ENCODE results near the gene ALDOB. TPM values are rescaled to one million over a fixed set of nuclear protein-coding genes. Genes with fewer than 3 reads are reported as not detected.

ALDOB gene
- total RNA-seq, 1 experiment from 2014 or later = not detected

DNA sequence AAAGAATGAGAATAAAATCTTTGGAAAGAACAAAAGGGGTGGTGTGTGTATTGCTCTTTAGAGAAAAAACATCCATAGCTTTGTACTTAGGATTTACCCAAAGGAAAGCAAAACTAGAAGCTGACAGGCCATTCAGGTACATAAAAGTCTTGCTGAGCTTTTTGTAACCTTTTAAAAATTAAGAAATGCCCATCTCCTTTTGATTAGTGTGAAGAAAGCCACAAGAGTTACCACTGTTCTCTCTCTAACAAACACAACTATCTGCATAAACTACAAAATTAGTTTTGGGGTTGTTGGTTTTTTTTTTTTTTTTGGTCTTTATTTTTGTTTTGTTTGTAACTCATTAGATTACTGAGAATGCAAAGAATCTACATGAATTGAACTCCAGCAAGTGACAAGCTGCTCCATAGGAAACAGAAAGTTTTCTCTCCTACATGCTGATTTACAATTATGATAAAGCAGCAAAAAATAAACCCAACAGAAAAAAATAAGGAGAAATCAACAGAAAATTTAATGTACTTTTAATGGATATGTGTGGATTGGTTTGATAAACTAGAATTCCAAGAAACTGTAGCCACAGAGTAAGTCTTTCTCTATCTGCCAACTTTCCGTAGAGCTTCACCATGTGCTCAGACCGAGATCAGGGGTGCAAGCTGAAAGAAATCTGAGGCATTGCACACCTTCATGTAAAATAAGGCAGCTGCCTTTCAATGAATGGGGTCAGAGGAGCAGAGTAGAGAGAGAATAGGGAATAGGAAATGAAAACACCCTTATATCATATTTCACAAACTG is 63.1 kb downstream of the ALDOB start:
- H3K36me3 ChIP-seq (replicated peaks; ENCODE audit: control insufficient read depth, insufficient read depth, low read length) = no peaks in the 10 kb centered on the region
- no peak for DNase-seq
- H3K27me3 ChIP-seq (ENCODE audit: control insufficient read depth, insufficient read depth, low read length) = no peaks in the 10 kb centered on the region
- H3K4me3 ChIP-seq (ENCODE audit: insufficient read depth, low read depth, low read length) = no peak overlapping the region

DNA sequence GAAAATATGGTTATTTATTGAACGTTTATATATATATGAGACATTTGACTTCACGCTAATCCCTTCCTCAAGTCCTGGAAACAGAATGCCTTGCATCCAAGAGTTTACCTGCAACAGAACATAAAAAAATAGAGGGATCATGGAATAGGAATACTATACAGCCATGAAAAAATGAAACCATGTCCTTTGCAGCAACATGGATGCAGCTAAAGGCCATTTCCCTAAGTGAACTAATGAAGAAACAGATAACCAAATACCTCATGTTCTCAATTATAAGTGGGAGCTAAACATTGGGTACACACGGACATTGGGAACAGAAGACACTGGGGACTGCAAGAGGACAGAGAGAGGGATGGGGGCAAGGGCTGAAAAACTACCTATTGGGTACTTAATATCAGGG is 63.8 kb downstream of the ALDOB start:
- DNase-seq = no peak
- H3K4me3 ChIP-seq (ENCODE audit: insufficient read depth, low read depth, low read length) = no peak overlapping the region
- no peaks in the 10 kb centered on the region for H3K36me3 ChIP-seq (replicated peaks; ENCODE audit: control insufficient read depth, insufficient read depth, low read length)
- no peaks in the 10 kb centered on the region for H3K27me3 ChIP-seq (ENCODE audit: control insufficient read depth, insufficient read depth, low read length)

Other genes with a start within 250 kb of the ALDOB start
- gene BAAT, start 50.8 kb downstream of the ALDOB start, total RNA-seq (2014; rRNA removed; shearing (Covaris generic)) = 0.10 TPM in 1 of 2 replicates, not detected in the other
- 23.0 and 23.3 TPM in 2 replicates for gene MRPL50, start 37.2 kb downstream of the ALDOB start, total RNA-seq (2014; rRNA removed; shearing (Covaris generic))
- gene ZNF189, start 36.9 kb downstream of the ALDOB start, total RNA-seq (2014; rRNA removed; shearing (Covaris generic)) = 9.9 and 13.2 TPM in 2 replicates
- gene RNF20, start 98.1 kb upstream of the ALDOB start, total RNA-seq (2014; rRNA removed; shearing (Covaris generic)) = 21.8 and 24.9 TPM in 2 replicates
- not detected in 2 replicates for gene PPP3R2, start 159.2 kb upstream of the ALDOB start, total RNA-seq (2014; rRNA removed; shearing (Covaris generic))